Osteocyte (in vitro differentiated cells): ENCODE measurements around the gene NIT1. TPM values are rescaled to one million over a fixed set of nuclear protein-coding genes. Genes with fewer than 3 reads are reported as not detected.

Experiments used
- DNase-seq: peaks from one replicate; pipeline ENCODE4 v3.0.0; 2021; ENCODE audit warnings: mixed read lengths; ENCODE audit not compliant: unreplicated experiment; ENCODE audit errors: extremely low spot score
- H3K27ac Mint-ChIP-seq: one replicate; pipeline ENCODE4 v1.8.0; 2021; ENCODE audit warnings: mild to moderate bottlenecking, mixed read lengths; ENCODE audit not compliant: unreplicated experiment
- H3K27me3 Mint-ChIP-seq: one replicate; pipeline ENCODE4 v1.8.0; 2021; ENCODE audit warnings: mixed read lengths; ENCODE audit not compliant: unreplicated experiment
- H3K36me3 Mint-ChIP-seq: one replicate; pipeline ENCODE4 v1.8.0; 2021; ENCODE audit warnings: mixed read lengths; ENCODE audit not compliant: unreplicated experiment
- H3K4me1 Mint-ChIP-seq: one replicate; pipeline ENCODE4 v1.8.0; 2021; ENCODE audit warnings: mixed read lengths; ENCODE audit not compliant: unreplicated experiment
- H3K4me3 Mint-ChIP-seq: one replicate; pipeline ENCODE4 v1.8.0; 2021; ENCODE audit warnings: mild to moderate bottlenecking, moderate library complexity, mixed read lengths; ENCODE audit not compliant: unreplicated experiment
- H3K9me3 Mint-ChIP-seq: one replicate; pipeline ENCODE4 v1.8.0; 2021; ENCODE audit warnings: mixed read lengths; ENCODE audit not compliant: unreplicated experiment
- CTCF ChIP-seq: fragments of 200-600 bp; sonication (generic); IDR thresholded peaks from 2 replicates; pipeline ENCODE4 v1.5.0; 2021; ENCODE audit warnings: antibody characterized with exemption, mild to moderate bottlenecking, moderate library complexity
- total RNA-seq: library from RNA; stranded (reverse); gene quantifications from 2 replicates; pipeline ENCODE4 v1.2.1, GENCODE V29; 2021

NIT1 gene
- total RNA-seq, 1 donor from 2014 or later: 33.2 TPM

- peak; percentile 62 for TF ChIP-seq CTCF
- H3K36me3 Mint-ChIP-seq: peaks cover 2% of the 10 kb centered on the region
- no peak for DNase-seq
- H3K27me3 Mint-ChIP-seq: no peaks in the 10 kb centered on the region
- H3K4me1 Mint-ChIP-seq: no peaks in the 10 kb centered on the region
- no peak overlapping the region for H3K27ac Mint-ChIP-seq
- no peaks in the 10 kb centered on the region for H3K9me3 Mint-ChIP-seq
- no peak overlapping the region for H3K4me3 Mint-ChIP-seq
Measured at GRCh38 chr1:161139766-161140165, 21.9 kb downstream of the NIT1 start.

GRCh38 chr1:161140755-161141400 is 23.0 kb downstream of the NIT1 start:
- peaks cover under 1% of the 10 kb centered on the region for H3K36me3 Mint-ChIP-seq
- TF ChIP-seq CTCF: no peak
- H3K9me3 Mint-ChIP-seq: no peaks in the 10 kb centered on the region
- no peak overlapping the region for H3K4me3 Mint-ChIP-seq
- no peak for DNase-seq
- H3K27ac Mint-ChIP-seq: no peak overlapping the region
- H3K27me3 Mint-ChIP-seq: no peaks in the 10 kb centered on the region
- H3K4me1 Mint-ChIP-seq: no peaks in the 10 kb centered on the region

- TF ChIP-seq CTCF: no peak
- H3K4me3 Mint-ChIP-seq: no peak overlapping the region
- H3K4me1 Mint-ChIP-seq: no peaks in the 10 kb centered on the region
- no peaks in the 10 kb centered on the region for H3K36me3 Mint-ChIP-seq
- no peak for DNase-seq
- H3K27me3 Mint-ChIP-seq: no peaks in the 10 kb centered on the region
- no peak overlapping the region for H3K27ac Mint-ChIP-seq
- no peaks in the 10 kb centered on the region for H3K9me3 Mint-ChIP-seq
Measured at GRCh38 chr1:161145832-161146231, 27.9 kb downstream of the NIT1 start.

GRCh38 chr1:161153176-161153575 is 35.3 kb downstream of the NIT1 start:
- no peaks in the 10 kb centered on the region for H3K9me3 Mint-ChIP-seq
- peak overlapping the region; percentile 100 for H3K27ac Mint-ChIP-seq
- peaks cover 11% of the 10 kb centered on the region for H3K36me3 Mint-ChIP-seq
- H3K27me3 Mint-ChIP-seq: no peaks in the 10 kb centered on the region
- H3K4me1 Mint-ChIP-seq: peaks cover 14% of the 10 kb centered on the region
- H3K4me3 Mint-ChIP-seq: peak overlapping the region; percentile 94
- DNase-seq: no peak
- no peak for TF ChIP-seq CTCF

GRCh38 chr1:161153682-161154337 is 35.9 kb downstream of the NIT1 start, which contains the start of gene UFC1:
Gene UFC1 (plus strand): TSS chr1:161153978. CDS start chr1:161153998, 20 bp downstream.
- peak within 1 kb of the TSS; percentile 94 for H3K4me3 Mint-ChIP-seq
- no peaks in the 10 kb centered on the region for H3K27me3 Mint-ChIP-seq
- no peak for TF ChIP-seq CTCF
- peak within 1 kb of the TSS; percentile 100 for H3K27ac Mint-ChIP-seq
- peaks cover 11% of the 10 kb centered on the region for H3K36me3 Mint-ChIP-seq
- H3K9me3 Mint-ChIP-seq: no peaks in the 10 kb centered on the region
- peak; percentile 90 for DNase-seq
- H3K4me1 Mint-ChIP-seq: peaks cover 21% of the 10 kb centered on the region
